HG02763 (cell line): ENCODE data around the gene GRID2.
"Not testable (repeated sequence)": the region's sequence is repeated elsewhere in the genome, so short reads cannot be mapped to it uniquely, and the experiment has no call there.

Experiments
- ATAC-seq: cut with Tn5 transposase; IDR thresholded peaks from one replicate; pipeline ENCODE4 v1.9.1; 2021; ENCODE audit warnings: mild to moderate bottlenecking, moderate library complexity; ENCODE audit not compliant: unreplicated experiment

Gene GRID2

GRCh38 chr4:93646233-93646930 lies 1342.6 kb downstream of the GRID2 start:
- ATAC-seq, result no peak

- no peak for ATAC-seq
Measured at GRCh38 chr4:93648258-93648657, 1344.5 kb downstream of the GRID2 start.

- ATAC-seq, result no peak
Measured at GRCh38 chr4:93649828-93650227, 1346.1 kb downstream of the GRID2 start.

GRCh38 chr4:93654211-93654610 lies 1350.4 kb downstream of the GRID2 start:
- no peak for ATAC-seq

- ATAC-seq, result no peak
Measured at GRCh38 chr4:93657527-93657926, 1353.8 kb downstream of the GRID2 start.

- ATAC-seq, result no peak
Measured at GRCh38 chr4:93658443-93658842, 1354.7 kb downstream of the GRID2 start.

- no peak for ATAC-seq
Measured at GRCh38 chr4:93659629-93660028, 1355.9 kb downstream of the GRID2 start.

- ATAC-seq, result no peak
Measured at GRCh38 chr4:93660036-93660435, 1356.3 kb downstream of the GRID2 start.

- ATAC-seq, result no peak
Measured at GRCh38 chr4:93670434-93670833, 1366.7 kb downstream of the GRID2 start.

- no peak for ATAC-seq
Measured at GRCh38 chr4:93671093-93671492, 1367.3 kb downstream of the GRID2 start.

- ATAC-seq, result not testable (repeated sequence)
Measured at GRCh38 chr4:93676937-93677336, 1373.2 kb downstream of the GRID2 start.

- ATAC-seq, result no peak
Measured at GRCh38 chr4:93684571-93684970, 1380.8 kb downstream of the GRID2 start.

GRCh38 chr4:93687304-93687703 lies 1383.5 kb downstream of the GRID2 start:
- no peak for ATAC-seq

- ATAC-seq, result no peak
Measured at GRCh38 chr4:93688978-93689377, 1385.2 kb downstream of the GRID2 start.

GRCh38 chr4:93693141-93693540 lies 1389.4 kb downstream of the GRID2 start:
- no peak for ATAC-seq

- ATAC-seq, result no peak
Measured at GRCh38 chr4:93698686-93699085, 1394.9 kb downstream of the GRID2 start.

- no peak for ATAC-seq
Measured at GRCh38 chr4:93700571-93700970, 1396.8 kb downstream of the GRID2 start.

- peak; percentile 66 for ATAC-seq
Measured at GRCh38 chr4:93710101-93710846, 1406.5 kb downstream of the GRID2 start.

- no peak for ATAC-seq
Measured at GRCh38 chr4:93710847-93711430, 1407.2 kb downstream of the GRID2 start.

- ATAC-seq, result no peak
Measured at GRCh38 chr4:93718233-93718632, 1414.5 kb downstream of the GRID2 start.

GRCh38 chr4:93719552-93719951 lies 1415.8 kb downstream of the GRID2 start:
- no peak for ATAC-seq

- ATAC-seq, result no peak
Measured at GRCh38 chr4:93722446-93722845, 1418.7 kb downstream of the GRID2 start.
